HEK293T (cell line): Measurements from ENCODE around the gene KIR3DL2.
"Not testable (repeated sequence)": the region's sequence is repeated elsewhere in the genome, so short reads cannot be mapped to it uniquely, and the experiment has no call there.

Experiments
- CTCF ChIA-PET: fragments of 350-600 bp; formaldehyde crosslinking; extraction: SDS; loops from one replicate; lab custom pipeline; 2021; ENCODE audit warnings: antibody characterized with exemption, inconsistent platforms; lab: Yijun Ruan, JAX
- POLR2A ChIA-PET: fragments of 350-600 bp; formaldehyde crosslinking; extraction: SDS; loops from one replicate; lab custom pipeline; 2020; ENCODE audit warnings: antibody characterized with exemption, inconsistent platforms; lab: Yijun Ruan, JAX
- DNase-seq: peaks from one replicate; pipeline ENCODE4 v3.0.0; 2012; ENCODE audit warnings: mixed read lengths; ENCODE audit errors: extremely low spot score
- ARNT ChIP-seq: fragments of 450-650 bp; IDR thresholded peaks from 2 replicates; pipeline ENCODE4 v1.6.1; 2017; ENCODE audit warnings: mild to moderate bottlenecking
- BHLHE40 ChIP-seq: fragments of 450-650 bp; IDR thresholded peaks from 2 replicates; pipeline ENCODE4 v1.6.1; 2016; ENCODE audit warnings: mild to moderate bottlenecking, moderate library complexity, borderline replicate concordance
- CTBP1 ChIP-seq: fragments of 450-650 bp; IDR thresholded peaks from 2 replicates; pipeline ENCODE4 v1.6.1; 2016; ENCODE audit warnings: borderline replicate concordance
- ELF4 ChIP-seq: fragments of 450-650 bp; IDR thresholded peaks from 2 replicates; pipeline ENCODE4 v1.6.1; 2017; ENCODE audit warnings: antibody characterized with exemption
- FOXA1 ChIP-seq: fragments of 450-650 bp; IDR thresholded peaks from 2 replicates; pipeline ENCODE4 v1.6.1; 2016; ENCODE audit warnings: mild to moderate bottlenecking
- FOXK2 ChIP-seq: fragments of 450-650 bp; IDR thresholded peaks from 2 replicates; pipeline ENCODE4 v1.6.1; 2016; ENCODE audit warnings: mild to moderate bottlenecking
- FOXM1 ChIP-seq: fragments of 450-650 bp; IDR thresholded peaks from 2 replicates; pipeline ENCODE4 v1.6.1; 2017; ENCODE audit warnings: mild to moderate bottlenecking, borderline replicate concordance
- HDGF ChIP-seq: fragments of 450-650 bp; IDR thresholded peaks from 2 replicates; pipeline ENCODE4 v1.6.1; 2017; ENCODE audit warnings: antibody characterized with exemption, borderline replicate concordance
- L3MBTL2 ChIP-seq: fragments of 450-650 bp; conservative IDR thresholded peaks from 2 replicates; pipeline ENCODE4 v1.6.1; 2016; ENCODE audit warnings: mild to moderate bottlenecking
- LEF1 ChIP-seq: fragments of 450-650 bp; IDR thresholded peaks from 2 replicates; pipeline ENCODE4 v1.6.1; 2017; ENCODE audit warnings: mild to moderate bottlenecking, borderline replicate concordance
- NFRKB ChIP-seq: fragments of 450-650 bp; IDR thresholded peaks from 2 replicates; pipeline ENCODE4 v1.6.1; 2016; ENCODE audit warnings: mild to moderate bottlenecking, moderate library complexity
- SP1 ChIP-seq: fragments of 450-650 bp; IDR thresholded peaks from 2 replicates; pipeline ENCODE4 v1.6.1; 2017
- SUZ12 ChIP-seq: fragments of 450-650 bp; IDR thresholded peaks from 2 replicates; pipeline ENCODE4 v1.6.1; 2016; ENCODE audit warnings: mild to moderate bottlenecking
- TARDBP ChIP-seq: fragments of 450-650 bp; IDR thresholded peaks from 2 replicates; pipeline ENCODE4 v1.6.1; 2016
- ZNF384 ChIP-seq: fragments of 450-650 bp; IDR thresholded peaks from 2 replicates; pipeline ENCODE4 v1.6.1; 2016
- TF ChIP-seq, protein P1 (sequence below): fragments of 450-650 bp; IDR thresholded peaks from 2 replicates; pipeline ENCODE4 v1.6.1; 2016

The KIR3DL2 gene

DNA sequence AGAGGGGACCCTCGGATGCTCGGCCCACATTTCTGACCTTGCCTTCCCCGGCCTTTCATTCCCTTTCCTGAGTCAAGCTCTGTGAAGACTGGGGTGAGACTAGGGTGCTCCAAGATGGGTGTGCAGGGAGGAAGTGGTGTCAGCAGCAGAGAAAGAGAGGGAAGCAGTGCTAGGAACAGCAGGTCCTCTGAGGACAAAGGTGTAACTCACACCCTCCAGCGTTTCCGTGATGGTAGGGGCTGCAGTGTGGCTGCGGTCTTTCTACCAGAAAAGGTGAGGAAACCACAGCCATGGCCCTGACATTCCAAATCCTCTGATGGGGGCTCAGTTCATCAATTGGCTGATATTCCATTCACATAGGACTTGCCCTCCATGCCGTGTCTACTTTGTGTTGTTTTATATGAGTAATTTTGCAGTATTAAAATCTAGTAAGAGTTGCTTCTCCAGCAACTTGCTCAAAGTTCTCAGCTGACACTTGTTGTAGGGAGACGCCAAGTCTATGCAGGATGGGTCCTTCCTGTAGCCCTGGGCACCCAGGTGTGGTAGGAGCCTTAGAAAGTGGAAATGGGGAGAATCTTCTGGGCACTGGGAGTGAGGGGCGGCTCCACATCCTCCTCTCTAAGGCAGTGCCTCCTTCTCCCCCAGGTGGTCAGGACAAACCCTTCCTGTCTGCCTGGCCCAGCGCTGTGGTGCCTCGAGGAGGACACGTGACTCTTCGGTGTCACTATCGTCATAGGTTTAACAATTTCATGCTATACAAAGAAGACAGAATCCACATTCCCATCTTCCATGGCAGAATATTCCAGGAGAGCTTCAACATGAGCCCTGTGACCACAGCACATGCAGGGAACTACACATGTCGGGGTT, 32.3 kb upstream of the KIR3DL2 start:
- TF ChIP-seq NFRKB (no peak), L3MBTL2 (no peak), ZNF384 (no peak), CTBP1 (no peak), SP1 (no peak), BHLHE40 (no peak), SUZ12 (no peak), FOXM1 (no peak), ARNT (no peak), HDGF (no peak), FOXA1 (no peak), TARDBP (no peak)
- TF ChIP-seq, protein P1, sequence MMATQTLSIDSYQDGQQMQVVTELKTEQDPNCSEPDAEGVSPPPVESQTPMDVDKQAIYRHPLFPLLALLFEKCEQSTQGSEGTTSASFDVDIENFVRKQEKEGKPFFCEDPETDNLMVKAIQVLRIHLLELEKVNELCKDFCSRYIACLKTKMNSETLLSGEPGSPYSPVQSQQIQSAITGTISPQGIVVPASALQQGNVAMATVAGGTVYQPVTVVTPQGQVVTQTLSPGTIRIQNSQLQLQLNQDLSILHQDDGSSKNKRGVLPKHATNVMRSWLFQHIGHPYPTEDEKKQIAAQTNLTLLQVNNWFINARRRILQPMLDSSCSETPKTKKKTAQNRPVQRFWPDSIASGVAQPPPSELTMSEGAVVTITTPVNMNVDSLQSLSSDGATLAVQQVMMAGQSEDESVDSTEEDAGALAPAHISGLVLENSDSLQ: no peak
- DNase-seq: no peak
- ChIA-PET POLR2A (no interaction called here), CTCF (no interaction called here)

DNA sequence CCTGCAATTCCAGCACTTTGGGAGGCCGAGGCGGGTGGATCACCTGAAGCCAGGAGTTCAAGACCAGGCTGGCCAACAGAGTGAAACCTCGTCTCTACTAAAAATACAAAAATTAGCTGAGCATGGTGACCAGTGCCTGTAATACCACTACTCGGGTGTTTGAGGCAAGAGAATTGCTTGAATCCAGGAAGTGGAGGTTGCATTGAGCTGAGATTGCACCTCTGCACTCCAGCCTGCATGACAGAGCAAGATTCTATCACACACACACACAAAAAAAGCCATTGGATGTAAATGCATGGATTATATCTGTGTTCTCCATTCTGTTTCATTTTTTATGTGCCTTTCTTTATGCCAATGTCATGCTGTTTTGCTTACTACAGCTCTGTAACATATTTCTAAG, 25.8 kb upstream of the KIR3DL2 start:
- POLR2A ChIA-PET, CTCF ChIA-PET, DNase-seq: not testable (repeated sequence)

DNA sequence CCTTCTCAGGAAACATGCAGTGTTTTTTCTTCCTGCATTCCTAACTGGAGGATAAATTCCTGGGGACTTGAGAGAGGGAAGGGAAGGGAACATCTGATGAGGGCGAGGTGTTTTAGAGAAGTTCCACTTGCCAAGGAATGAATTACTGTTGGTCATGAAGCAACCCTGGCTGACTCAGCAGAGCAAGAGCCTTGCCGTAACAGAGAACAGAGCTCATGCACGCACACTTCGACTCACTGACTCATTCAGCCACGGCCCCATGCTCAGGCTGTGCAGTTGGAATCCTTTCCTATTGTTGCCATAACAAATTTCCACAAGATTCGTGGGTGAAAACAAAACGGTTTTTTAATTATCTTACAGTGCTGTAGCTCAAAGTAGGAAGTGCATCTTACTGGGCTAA, 24.9 kb upstream of the KIR3DL2 start:
- DNase-seq, POLR2A ChIA-PET: not testable (repeated sequence)

DNA sequence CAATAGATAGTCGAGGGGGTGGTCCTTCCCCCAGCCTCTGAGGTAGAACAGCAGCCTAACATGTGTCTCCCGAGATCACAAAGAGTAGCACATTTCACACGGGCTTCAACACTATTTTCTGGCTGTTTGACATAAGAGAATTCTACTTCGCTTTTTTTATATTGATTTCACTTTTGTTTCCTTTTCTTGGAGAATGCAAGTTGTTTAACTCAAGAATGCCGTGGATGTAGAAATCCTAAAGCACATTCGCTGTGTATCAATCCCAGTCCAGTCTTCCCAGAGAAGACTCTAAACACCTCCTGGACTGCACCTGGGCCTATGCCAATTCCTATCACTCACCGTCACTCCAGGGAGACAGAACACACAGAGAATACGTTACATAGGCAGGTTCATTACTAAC, 22.2 kb upstream of the KIR3DL2 start:
- POLR2A ChIA-PET, DNase-seq, CTCF ChIA-PET: not testable (repeated sequence)

More for the DNA sequence above, 24.9 kb upstream of the KIR3DL2 start:
- CTCF ChIA-PET: not testable (repeated sequence)

DNA sequence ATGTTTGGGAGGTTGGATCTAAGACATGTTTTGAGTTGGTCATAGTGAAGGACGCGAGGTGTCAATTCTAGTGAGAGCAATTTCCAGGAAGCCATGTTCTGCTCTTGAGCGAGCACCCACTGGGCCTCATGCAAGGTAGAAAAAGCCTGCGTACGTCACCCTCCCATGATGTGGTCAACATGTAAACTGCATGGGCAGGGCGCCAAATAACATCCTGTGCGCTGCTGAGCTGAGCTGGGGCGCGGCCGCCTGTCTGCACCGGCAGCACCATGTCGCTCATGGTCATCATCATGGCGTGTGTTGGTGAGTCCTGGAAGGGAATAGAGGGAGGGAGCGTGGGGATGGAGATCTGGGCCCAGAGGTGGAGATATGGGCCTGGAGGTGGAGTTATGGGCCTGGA, 17.7 kb upstream of the KIR3DL2 start, which contains the start of gene KIR2DS4:
Gene KIR2DS4 (plus strand): TSS at position 181 of the 400 bp plus-strand sequence.
- CTCF ChIA-PET, POLR2A ChIA-PET, DNase-seq: not testable (repeated sequence)

DNA sequence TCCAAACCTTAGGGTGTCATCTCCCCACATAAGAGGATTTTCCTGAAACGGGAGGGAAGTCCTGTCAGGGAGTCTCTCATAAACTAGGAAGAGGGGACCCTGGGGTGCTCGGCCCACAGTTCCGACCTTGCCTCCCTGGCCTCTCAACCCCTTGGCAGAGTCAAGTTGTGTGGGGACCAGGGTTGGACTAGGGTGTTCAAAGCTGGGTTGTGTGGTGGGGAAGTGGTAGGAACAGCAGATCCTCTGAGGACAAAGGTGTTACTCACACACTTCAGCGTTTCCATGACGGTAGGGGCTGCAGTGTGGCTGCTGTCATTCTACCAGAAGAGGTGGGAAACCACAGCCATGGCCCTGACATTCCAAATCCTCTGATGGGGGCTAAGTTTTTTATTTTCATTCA, 15.1 kb upstream of the KIR3DL2 start:
- CTCF ChIA-PET, DNase-seq, POLR2A ChIA-PET: not testable (repeated sequence)

DNA sequence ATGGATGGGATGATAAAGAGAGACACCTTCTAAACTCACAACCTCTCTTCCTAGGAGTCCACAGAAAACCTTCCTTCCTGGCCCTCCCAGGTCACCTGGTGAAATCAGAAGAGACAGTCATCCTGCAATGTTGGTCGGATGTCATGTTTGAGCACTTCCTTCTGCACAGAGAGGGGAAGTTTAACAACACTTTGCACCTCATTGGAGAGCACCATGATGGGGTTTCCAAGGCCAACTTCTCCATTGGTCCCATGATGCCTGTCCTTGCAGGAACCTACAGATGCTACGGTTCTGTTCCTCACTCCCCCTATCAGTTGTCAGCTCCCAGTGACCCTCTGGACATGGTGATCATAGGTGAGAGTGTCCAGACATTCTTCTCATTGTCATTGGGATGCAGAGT, 12.7 kb upstream of the KIR3DL2 start:
- DNase-seq, CTCF ChIA-PET, POLR2A ChIA-PET: not testable (repeated sequence)

DNA sequence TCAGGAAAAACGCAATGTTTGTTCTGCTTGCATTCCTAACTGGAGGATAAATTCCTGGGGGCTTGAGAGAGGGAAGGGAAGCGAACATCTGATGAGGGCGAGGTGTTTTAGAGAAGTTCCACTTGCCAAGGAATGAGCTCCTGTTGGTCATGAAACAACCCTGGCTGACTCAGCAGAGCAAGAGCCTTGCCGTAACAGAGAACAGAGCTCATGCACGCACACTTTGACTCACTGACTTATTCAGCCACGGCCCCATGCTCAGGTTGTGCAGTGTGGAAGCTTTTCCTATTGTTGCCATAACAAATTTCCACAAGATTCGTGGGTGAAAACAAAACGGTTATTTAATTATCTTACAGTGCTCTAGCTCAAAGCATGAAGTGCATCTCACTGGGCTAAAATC, 7.1 kb upstream of the KIR3DL2 start:
- CTCF ChIA-PET, DNase-seq, POLR2A ChIA-PET: not testable (repeated sequence)

DNA sequence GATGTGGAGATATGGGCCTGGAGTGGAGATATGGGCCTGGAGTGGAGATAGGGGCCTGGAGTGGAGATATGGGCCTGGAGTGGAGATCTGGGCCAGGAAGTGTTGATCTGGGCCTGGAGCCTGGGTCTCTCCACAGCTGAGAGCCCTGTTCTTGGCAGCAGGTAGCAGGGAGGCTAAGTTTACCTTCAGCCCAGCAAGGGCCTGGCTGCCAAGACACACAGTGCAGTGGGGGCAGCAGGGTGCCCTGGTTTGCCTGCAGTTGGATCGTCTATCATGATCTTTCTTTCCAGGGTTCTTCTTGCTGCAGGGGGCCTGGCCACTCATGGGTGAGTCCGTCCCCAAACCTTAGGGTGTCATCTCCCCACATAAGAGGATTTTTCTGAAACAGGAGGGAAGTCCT, 687 bp downstream of the KIR3DL2 start:
- ChIA-PET POLR2A (no interaction called here), CTCF (no interaction called here)
- TF ChIP-seq TARDBP (no peak), L3MBTL2 (no peak), SP1 (no peak), ELF4 (no peak), LEF1 (no peak), ZNF384 (no peak), FOXM1 (no peak), FOXA1 (no peak), CTBP1 (no peak), BHLHE40 (no peak), SUZ12 (no peak), NFRKB (no peak), FOXK2 (no peak), ARNT (no peak), HDGF (no peak)
- TF ChIP-seq, protein P1: no peak
- no peak for DNase-seq
